Mucosa of descending colon (tissue), 3 donors: Measurements from ENCODE around the gene SEPTIN2. TPM values are rescaled to one million over a fixed set of nuclear protein-coding genes. Genes with fewer than 3 reads are reported as not detected.

ENCODE experiments used
- ATAC-seq: fragments of 200-7000 bp; cut with Tn5 transposase; one replicate; pipeline ENCODE4 v1.9.1; 2020; ENCODE audit warnings: mild to moderate bottlenecking, moderate library complexity
- DNase-seq, 3 donors: peaks; one replicate each; pipeline ENCODE4 v3.0.0-alpha.2; 2020
- H3K36me3 ChIP-seq: fragments of 200-600 bp; one replicate; pipeline ENCODE4 v1.8.0; 2021; ENCODE audit warnings: low read depth, mild to moderate bottlenecking
- H3K4me1 ChIP-seq: fragments of 200-600 bp; one replicate; pipeline ENCODE4 v1.8.0; 2021; ENCODE audit warnings: low read depth, mild to moderate bottlenecking
- H3K4me3 ChIP-seq: fragments of 200-600 bp; one replicate; pipeline ENCODE4 v1.8.0; 2021; ENCODE audit warnings: mild to moderate bottlenecking
- H3K9me3 ChIP-seq: fragments of 200-600 bp; one replicate; pipeline ENCODE4 v1.8.0; 2021; ENCODE audit warnings: mild to moderate bottlenecking
- intact Hi-C, 2 donors: fragments of 100-400 bp; cut with DNase I in 1 of 2; cut with micrococcal nuclease in 1 of 2; formaldehyde crosslinking; loops; one replicate each; pipeline versions ENCODE4 v1.11.0 to v1.11.1; 2022; cut with DNase I, micrococcal nuclease
- total RNA-seq, 3 donors: library from RNA; stranded (reverse); fragmentation: NEBNext Ultra II Directional in 2 of 3; extraction: Animal tissue kit (Norgen Biotek cat#: 25700) in 2 of 3; gene quantifications; one replicate each; pipeline versions ENCODE4 v1.2.1 to v1.2.4, GENCODE V29; 2021 to 2023
- TF ChIP-seq, protein P1 (sequence below): fragments of 200-600 bp; IDR thresholded peaks from one replicate; pipeline ENCODE4 v1.8.0; 2022; ENCODE audit warnings: antibody characterized with exemption, mild to moderate bottlenecking
- donor health status: DM: no; HTN: no; CAD: no; lungs with moderate emphysema.
- donor health status: DM: no; HTN: no; CAD: no.
- donor health status: DM: no; HTN: yes; CAD: no.

Gene SEPTIN2
- total RNA-seq, 3 donors from 2014 or later = 185 to 262 (median 221) TPM

DNA sequence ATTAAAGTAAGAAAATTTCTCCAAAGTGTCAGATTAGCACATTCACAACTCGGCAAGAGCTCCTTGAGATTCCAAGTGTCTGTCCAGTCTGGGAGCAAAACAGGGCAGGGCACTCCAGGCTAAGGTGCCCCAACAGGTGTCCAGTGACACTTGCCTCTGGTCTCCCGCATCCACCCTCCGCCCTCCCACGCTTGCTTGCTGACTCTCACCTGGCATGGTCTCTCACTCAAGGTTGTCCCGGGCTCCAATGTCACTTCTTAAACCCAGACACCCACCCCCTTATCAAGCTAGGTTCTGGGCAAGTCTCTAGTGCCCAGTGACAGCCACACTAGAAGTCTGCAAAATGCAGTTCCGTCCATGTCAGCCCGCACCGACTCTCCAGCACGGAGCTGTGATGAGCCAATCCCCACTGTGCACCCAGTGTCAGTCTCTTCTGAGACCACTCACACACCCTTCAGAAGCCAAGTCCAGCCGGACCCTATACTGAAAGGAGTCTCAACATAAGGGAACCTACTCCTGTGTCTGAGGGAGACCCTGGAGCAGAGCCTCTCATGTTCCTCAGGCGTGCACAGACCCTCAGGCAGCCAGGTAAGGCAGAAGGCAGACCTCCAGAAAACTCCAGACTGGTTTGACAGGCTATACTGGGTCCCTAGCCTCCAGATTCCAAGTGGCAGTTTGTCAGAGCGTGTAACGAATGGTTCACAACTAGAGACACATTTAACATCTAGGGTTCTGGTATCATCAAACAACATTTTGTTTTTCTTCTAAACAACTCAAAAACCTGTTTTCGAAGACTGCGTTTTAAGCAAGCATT lies 45.8 kb upstream of the SEPTIN2 start:
- Histone ChIP-seq H3K4me3 (no peak overlapping the region), H3K4me1 (peaks cover 14% of the 10 kb centered on the region), H3K9me3 (no peaks in the 10 kb centered on the region), H3K36me3 (no peaks in the 10 kb centered on the region)
- ATAC-seq (no peak), DNase-seq (no peak)
- TF ChIP-seq, protein P1, sequence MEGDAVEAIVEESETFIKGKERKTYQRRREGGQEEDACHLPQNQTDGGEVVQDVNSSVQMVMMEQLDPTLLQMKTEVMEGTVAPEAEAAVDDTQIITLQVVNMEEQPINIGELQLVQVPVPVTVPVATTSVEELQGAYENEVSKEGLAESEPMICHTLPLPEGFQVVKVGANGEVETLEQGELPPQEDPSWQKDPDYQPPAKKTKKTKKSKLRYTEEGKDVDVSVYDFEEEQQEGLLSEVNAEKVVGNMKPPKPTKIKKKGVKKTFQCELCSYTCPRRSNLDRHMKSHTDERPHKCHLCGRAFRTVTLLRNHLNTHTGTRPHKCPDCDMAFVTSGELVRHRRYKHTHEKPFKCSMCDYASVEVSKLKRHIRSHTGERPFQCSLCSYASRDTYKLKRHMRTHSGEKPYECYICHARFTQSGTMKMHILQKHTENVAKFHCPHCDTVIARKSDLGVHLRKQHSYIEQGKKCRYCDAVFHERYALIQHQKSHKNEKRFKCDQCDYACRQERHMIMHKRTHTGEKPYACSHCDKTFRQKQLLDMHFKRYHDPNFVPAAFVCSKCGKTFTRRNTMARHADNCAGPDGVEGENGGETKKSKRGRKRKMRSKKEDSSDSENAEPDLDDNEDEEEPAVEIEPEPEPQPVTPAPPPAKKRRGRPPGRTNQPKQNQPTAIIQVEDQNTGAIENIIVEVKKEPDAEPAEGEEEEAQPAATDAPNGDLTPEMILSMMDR = no peak
- intact Hi-C loops = no loop called here

DNA sequence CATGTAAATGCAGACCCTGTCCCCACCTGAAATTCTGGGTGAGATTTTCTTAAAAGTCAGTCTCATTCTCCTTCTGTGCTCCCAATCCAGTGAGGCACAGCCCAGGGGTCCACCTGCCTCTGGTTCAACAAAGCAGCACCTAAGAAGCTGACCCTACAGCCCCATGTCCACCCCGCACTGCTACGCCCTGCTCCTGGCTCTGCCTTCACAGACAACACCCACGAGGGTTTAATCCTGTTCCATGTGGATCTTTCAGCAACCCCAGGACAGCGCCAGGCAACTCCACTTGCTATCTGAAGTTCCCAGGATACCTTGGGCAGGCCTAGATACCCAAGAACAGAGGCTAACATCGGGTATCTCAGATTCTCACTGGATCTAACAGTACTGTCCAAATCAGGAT lies 45.2 kb upstream of the SEPTIN2 start:
- H3K4me1 ChIP-seq = peaks cover 14% of the 10 kb centered on the region
- intact Hi-C loops = no loop called here
- H3K4me3 ChIP-seq = no peak overlapping the region
- ATAC-seq = no peak
- no peak for DNase-seq
- H3K9me3 ChIP-seq = no peaks in the 10 kb centered on the region
- TF ChIP-seq, protein P1 = no peak
- no peaks in the 10 kb centered on the region for H3K36me3 ChIP-seq

DNA sequence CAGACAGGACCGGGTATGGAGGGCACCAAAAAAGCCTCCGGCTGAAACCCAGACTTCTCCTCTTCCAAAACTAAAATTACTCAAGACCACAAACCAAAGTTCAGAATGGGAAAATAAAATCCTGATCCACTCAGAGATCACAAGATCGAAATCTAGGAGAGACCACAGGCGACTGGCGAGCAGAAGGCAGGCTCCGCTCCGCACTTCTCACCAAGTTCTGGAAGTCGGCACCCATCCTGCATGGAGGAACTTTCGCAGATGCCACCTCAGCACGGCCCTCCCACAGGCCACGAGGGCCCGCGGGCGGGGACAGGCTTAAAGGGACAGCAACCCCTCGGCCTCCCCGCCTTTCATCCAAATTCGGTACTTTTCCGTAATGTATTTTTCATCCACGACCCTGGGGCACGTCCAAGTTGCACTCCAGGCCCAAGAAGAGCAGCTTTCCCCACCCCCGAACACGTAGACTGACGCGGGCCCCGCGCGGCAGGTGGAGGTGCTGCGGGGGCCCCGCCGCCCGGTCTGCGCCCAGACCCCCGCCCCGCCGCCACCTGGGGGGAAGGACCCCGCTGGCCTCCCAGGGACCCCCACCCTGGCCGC lies 43.9 kb upstream of the SEPTIN2 start:
- intact Hi-C loops = no loop called here

DNA sequence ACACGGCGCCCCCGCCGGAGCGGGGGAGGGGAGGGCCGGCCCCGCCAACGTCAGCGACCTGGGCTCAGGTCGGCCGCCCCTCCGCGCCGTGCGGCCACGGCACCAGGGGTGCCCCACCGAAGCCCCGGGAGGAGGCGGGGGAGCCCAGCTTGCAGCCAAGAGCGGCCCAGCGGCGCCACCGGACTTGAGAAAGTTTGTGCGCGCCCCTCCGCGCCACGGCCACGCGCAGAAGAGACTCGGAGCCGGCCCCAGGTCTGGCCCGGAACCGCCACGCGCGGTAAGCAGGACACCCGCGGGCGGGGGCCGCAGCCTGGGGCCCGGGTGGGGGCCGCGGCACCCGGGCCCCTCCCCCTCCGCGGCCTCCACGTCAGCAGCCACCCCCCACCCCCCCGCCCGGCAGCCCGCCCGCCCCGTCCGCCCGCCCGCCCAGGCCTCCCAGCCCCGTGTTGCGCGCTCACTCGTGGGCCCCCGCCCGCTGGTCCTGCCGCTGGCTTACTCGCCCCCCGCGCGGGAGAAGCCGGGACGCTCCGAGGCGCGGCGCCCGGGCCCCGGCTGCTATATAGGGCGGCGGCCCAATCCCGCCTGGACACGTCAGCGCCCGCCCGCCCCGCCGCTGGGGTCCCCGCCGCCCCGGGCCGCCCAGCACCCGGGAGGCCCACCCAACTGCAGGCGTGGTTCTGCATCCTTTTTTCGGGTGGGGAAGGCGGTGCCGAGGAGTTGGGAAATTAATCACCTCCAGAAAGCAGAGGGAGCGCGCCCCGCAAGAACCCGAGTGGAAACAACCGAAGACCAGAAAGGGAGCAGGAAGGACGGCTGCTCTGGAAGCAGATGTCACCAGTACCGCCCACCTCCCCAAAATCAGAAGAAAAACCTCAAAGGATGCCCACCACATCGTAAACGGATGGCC lies 43.2 kb upstream of the SEPTIN2 start:
- no peaks in the 10 kb centered on the region for H3K9me3 ChIP-seq
- ATAC-seq (peak; percentile 78), DNase-seq (peak; percentile 62 to 79 (median 76))
- H3K4me3 ChIP-seq = peak overlapping the region; percentile 91
- TF ChIP-seq, protein P1 = no peak
- intact Hi-C loops = no loop called here
- H3K36me3 ChIP-seq = no peaks in the 10 kb centered on the region
- peaks cover 14% of the 10 kb centered on the region for H3K4me1 ChIP-seq

More for the DNA sequence above, 43.9 kb upstream of the SEPTIN2 start:
- TF ChIP-seq, protein P1 = no peak
- peak overlapping the region; percentile 91 for H3K4me3 ChIP-seq
- peak; percentile 89 for ATAC-seq
- peak; percentile 87 for DNase-seq
- H3K4me1 ChIP-seq = peaks cover 14% of the 10 kb centered on the region
- no peaks in the 10 kb centered on the region for H3K36me3 ChIP-seq
- H3K9me3 ChIP-seq = no peaks in the 10 kb centered on the region

DNA sequence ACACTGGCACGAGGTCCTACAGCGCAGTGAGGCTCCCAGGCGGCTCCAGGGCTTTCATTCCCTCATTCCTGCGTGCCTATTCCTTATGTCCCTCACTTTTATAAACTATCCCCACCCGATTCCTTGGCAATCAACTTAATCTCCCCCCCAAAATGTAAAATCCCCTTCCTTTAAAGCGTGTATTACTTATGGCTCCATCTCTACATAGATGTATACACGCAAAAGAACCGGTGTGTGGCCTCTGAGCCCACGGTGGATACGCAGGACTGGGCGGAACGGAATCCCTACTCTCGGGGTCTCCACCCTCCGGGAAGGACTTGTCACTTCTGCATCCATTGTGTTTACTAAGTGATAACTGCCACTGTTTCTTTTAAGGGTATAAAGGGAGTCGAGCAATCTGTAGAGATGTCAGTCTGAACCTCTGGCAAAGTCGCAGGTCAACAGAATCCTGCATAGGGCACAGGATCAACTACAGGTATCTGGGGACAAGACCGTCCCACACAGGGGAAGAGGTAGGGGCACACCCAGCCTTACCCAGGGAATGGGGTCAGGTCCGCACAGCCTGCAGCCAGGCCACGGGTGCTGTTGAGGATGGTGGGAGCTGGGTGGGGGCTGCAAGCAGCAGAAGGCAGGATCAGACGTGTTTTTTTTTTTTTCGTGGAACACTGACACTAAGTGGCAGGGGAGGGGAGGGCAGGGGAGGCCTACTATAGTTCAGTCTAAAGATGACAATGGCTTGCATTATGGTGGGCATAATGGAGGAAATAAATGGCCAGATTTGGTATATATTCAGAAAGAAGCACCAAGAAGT lies 42.3 kb upstream of the SEPTIN2 start:
- ATAC-seq = peak; percentile 17

More for the DNA sequence above, 42.3 kb upstream of the SEPTIN2 start:
- H3K4me3 ChIP-seq = peak overlapping the region; percentile 91
- peaks cover 14% of the 10 kb centered on the region for H3K4me1 ChIP-seq
- DNase-seq = peak in 1 of 3 donors; percentile 10
- H3K36me3 ChIP-seq = no peaks in the 10 kb centered on the region
- no peaks in the 10 kb centered on the region for H3K9me3 ChIP-seq
- TF ChIP-seq, protein P1 = no peak
- intact Hi-C loops = no loop called here
